Stimulated activated CD4-positive, alpha-beta T cell treated with anti-CD3 and anti-CD28 coated beads, Interleukin-15, amount 100 ng/mL, for 48 hours (primary cell): ENCODE results near the gene GBX1.

Experiments
- DNase-seq, 2 donors: peaks; one replicate each; pipeline ENCODE4 v3.0.0-alpha.2; 2020; ENCODE audit warnings: low read depth in 2 of 2

The GBX1 gene

DNA sequence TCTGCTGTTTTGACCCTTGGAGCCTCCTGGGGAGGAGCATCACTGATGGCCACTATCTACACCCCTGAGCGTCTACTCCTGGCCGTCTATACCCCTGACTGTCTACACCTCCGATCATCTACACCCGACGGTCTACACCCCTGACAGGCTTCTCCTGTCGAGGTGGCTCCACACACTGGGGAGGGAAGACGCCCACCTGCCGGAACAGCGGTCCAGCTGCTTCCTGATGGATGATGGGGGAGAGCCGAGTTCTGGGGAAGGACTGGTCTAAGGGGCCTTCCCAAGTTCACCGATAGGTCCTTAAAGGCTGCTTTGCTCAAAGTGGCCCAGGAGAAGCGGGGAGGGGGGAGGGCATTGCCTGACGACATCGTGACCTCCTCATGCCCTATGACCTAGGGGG lies 39.4 kb downstream of the GBX1 start:
- DNase-seq, result no peak

GRCh38 chr7:151126491-151127137 lies 40.9 kb downstream of the GBX1 start:
- DNase-seq, result no peak

DNA sequence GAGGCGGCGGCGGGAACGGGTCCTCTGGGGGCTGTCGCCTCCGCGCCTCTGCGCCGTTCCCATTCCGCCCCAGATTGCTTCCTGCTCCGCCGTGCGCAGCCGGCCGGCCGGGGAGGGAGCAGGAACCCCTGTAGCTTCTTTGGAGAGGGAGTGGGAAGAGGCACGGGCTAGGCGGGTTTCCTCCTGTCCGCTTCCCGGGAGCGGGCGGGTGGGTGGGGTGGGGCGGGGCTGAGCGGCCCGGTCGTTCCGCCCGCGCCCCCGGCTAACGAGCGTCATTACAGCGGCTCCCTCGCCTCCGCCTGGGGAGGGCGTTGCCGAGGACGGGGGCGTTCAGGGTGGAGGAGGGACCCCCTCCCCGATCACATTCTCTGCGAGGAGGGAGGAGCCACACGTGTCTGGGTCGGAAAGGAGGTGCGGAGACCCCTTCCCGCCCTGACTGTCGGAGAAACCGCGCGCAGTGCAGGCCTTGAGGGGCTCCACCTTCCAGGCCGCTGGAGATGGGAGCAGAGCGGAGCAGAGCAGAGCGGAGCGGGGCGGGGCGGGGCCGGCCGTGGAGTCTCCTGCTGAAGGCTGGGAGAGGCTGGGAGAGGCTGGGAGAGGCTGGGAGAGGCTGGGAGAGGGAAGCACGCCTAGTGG lies 41.5 kb downstream of the GBX1 start:
- no peak for DNase-seq

- DNase-seq, result no peak
These were observed 42.0 kb downstream of the GBX1 start for GRCh38 chr7:151125470-151125845.

DNA sequence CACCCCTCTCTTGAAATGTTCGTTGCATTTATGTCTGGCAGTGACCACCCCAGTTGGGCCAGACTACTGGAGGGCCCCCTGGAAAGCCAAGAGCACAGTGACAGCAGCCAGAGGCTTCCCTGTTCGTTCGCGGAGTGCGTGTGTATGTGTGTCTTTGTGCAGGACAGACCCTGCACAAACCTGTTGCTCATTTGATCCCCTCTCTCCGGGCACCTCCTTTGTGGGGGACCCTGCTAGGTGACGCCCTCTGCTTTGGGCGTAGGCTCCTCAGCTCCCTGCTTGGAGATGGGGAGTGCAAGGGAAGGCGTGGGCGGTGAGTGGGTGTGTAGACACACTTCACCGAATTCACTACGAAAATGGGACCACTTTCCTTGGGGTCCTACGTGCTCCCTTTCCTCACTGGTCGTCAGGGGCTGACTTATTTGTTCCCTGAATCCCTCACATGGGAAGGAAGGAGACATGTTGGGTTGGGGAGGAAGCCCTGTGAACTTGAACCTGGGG lies 42.5 kb downstream of the GBX1 start:
- DNase-seq, result no peak

GRCh38 chr7:151124481-151124880 lies 43.0 kb downstream of the GBX1 start:
- DNase-seq, result no peak

DNA sequence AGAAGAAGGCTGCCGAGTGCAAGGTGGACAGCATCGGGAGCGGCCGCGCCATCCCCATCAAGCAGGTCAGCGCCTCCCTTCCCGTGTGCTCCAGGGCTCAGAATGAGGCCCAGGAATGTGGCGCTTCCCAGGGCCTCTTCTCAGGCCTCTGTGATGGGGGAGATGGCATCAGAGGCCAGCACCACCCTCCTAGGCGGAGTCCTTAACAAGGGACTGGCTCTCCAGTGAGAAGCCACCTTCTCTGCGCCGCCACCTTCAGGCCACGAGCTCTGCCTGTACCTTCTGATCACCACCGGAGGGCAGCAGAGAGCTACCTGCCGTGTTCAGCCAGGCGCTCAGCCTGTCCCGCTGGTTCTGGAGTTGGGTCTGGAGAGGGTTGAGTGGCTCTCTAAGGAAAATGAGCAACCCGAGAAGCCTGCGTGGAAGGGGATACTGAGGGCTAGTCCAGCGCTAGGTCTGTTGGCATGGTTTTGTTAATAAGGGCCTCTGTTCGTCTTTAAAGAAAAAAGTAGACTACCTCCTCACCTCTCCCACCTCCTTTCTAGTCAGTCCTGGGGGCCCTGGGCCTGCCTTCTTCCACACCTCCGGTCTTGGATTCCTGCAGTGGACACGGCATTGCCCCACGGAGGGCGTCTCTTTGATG lies 43.6 kb downstream of the GBX1 start:
- DNase-seq, result peak; percentile 64 to 76

GRCh38 chr7:151123158-151123821 lies 44.2 kb downstream of the GBX1 start:
- DNase-seq, result no peak

DNA sequence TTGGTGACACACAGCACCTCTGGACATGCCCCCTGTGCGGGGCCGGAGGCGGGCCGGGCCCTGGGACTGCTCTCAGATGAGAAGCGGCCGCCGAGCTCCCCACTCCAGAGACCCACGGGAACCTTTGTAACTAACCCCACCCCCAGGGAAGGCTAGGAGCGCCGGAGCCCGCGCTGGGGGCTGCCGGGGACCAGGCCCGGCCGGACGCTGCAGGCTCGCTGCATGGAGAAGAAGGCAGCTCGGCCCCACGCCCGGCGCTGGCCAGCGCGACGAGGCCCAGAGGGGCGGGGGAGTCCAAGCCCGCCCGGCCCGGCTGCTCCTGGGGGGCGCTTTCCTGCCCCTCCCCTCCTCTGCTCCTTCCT lies 44.7 kb downstream of the GBX1 start:
- no peak for DNase-seq

GRCh38 chr7:151122276-151122675 lies 45.2 kb downstream of the GBX1 start:
- DNase-seq, result no peak

DNA sequence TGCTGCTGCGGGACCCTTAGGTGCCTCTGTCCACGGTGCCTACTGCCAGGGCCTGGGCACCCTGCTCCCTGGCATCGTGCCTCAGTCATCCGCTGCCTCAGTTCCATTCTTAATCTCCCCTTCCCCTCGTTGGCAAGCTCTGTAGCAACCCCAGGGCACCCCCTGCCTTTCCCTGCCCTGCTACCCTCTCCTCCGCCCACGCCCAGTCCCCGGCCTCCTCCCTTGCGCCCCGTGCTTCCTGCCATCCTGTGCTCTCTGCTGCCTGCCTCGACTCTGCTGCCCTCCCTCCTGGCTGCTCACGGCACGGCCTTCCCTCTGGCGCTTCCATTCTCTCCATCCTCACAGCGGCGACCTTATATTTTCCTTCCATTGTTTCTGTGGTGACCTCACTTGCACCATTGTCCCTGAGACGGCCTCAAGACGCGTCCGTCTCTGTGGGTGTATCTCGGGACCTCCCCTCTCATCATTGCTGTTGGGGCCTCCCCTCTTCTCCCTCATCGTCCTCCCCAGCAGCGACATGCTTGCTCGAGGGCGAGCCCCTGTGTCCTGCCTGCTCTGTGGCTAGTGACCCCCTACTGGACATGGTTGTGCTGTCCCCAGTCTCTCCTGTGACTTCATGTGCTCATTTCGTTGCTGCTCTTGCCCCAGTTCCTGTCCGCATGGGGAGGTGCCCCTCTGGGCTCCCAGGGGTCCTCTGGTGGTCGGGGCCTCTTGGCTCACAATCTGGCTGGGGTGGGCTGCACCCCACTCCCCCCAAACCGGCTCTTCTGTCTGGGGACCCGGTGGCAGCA lies 45.9 kb downstream of the GBX1 start:
- DNase-seq, result no peak

- no peak for DNase-seq
These were observed 46.6 kb downstream of the GBX1 start for GRCh38 chr7:151120896-151121295.

- DNase-seq, result no peak
These were observed 47.6 kb downstream of the GBX1 start for GRCh38 chr7:151119902-151120301.

DNA sequence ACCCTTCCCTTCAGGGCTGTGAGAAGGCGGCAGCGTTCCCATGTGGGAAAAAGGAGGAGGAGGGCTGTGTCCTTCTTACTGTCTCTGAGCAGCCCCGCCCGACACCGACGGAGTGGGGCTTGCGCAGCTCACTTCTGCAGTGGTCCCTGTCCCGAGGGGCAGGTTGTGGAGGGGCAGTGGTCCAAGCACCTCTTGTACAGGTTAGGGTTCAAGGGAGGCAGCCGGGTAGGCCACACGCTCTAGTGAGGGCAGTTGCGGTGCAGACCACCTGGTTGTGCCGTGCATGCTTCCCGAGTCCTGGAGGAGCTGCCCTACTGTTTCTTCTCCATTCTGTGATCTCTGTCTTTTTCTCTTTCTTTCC lies 48.5 kb downstream of the GBX1 start:
- no peak for DNase-seq

DNA sequence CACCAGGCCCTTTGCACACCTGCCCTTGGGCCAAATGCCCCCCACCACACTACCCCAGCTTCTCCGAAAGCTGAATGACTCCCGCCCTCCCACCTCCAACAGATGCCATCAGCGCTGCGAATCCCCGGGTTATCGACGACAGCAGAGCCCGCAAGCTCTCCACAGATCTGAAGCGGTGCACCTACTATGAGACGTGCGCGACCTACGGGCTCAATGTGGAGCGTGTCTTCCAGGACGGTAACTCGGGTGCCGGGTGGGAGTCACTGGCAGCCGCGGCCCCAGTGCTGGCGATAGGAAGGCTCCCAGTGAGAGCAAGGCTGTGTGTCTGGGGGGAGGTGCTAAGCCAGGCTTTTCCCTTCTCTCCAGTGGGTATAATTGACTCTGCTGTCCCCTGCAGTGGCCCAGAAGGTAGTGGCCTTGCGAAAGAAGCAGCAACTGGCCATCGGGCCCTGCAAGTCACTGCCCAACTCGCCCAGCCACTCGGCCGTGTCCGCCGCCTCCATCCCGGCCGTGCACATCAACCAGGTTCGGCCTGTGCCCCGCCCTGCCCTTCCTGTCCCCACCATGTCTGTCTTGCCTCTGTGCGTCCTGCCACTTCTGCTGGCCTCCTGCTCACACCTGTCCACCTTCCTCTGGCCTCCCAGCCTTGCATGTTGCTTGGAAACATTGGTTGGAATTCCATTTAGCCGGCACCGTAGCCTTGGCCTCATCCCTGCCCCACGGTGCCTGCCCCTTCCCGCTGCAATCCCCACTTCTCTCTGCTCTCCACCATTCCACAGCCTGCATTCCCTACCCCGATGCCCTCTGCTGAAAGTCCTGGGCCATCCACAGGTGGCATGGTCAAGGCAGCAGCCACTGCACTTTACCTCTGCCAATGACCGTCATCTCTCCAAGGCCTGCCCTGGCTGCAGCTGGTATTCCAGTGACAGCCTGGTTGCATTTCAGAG lies 49.1 kb downstream of the GBX1 start:
- no peak for DNase-seq

- no peak for DNase-seq
These were observed 49.9 kb downstream of the GBX1 start for GRCh38 chr7:151117565-151117964.

DNA sequence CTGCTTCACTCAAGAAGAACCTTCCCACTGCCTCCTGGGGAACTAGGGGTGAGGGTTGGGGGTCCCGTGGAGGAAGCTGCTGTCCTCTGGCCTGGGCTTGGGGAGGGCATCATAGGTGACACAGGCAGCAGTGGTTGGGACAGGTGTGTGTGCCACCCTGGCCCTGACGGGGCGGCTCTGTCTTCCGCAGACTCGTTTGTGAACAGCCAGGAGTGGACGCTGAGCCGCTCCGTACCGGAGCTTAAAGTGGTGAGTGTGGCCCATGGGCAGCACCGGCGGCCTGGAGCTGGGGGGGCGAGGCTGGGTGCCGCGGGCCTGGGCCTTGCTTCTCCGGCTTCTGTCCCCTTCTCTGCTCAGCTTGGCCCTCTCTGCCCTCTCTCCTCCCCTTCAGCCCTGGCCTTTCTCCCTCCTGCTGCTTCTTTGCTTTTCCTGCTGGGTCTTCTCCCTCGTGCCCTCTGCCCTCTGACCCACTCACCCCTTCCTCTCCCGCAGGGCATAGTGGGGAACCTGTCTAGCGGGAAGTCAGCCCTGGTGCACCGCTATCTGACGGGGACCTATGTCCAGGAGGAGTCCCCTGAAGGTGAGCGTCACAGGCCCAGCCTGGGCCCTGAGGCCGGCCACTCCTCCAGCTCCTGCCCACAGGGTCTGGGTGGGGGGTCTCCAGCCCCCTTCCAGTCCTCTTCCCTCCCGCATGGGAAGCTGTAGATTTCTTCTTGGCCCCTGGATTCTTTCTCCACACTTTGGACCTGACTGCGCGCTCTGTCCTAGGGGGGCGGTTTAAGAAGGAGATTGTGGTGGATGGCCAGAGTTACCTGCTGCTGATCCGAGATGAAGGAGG lies 50.7 kb downstream of the GBX1 start:
- no peak for DNase-seq

GRCh38 chr7:151115836-151116418 lies 51.6 kb downstream of the GBX1 start:
- no peak for DNase-seq

GRCh38 chr7:151115121-151115835 lies 52.2 kb downstream of the GBX1 start:
- DNase-seq, result peak in 1 of 2 donors; percentile 25
